Measurements from ENCODE around the gene RTF2.

- TF ChIP-seq CTCF (IDR thresholded peaks at IDR 0.05) (no peak), EP300 (IDR thresholded peaks at IDR 0.05) (no peak), POLR2AphosphoS5 (IDR thresholded peaks at IDR 0.05) (no peak)
These were observed 485 bp upstream of the RTF2 start for GRCh38 chr20:56467968-56468315.
